ENCODE data around the gene GCGR.

GCGR gene

GRCh38 chr17:81819708-81820107 lies 15.8 kb downstream of the GCGR start:
- Histone ChIP-seq H3K9ac (ENCODE audit: low read depth, low read length) (no peak overlapping the region), H3K9me3 (ENCODE audit: control insufficient read depth, insufficient read depth, low read length) (no peaks in the 10 kb centered on the region), H3K36me3 (ENCODE audit: insufficient read depth, low read length) (no peaks in the 10 kb centered on the region), H3K4me1 (ENCODE audit: insufficient read depth, low read length) (peaks cover 5% of the 10 kb centered on the region; the same call in 1 of the 2 replicates)

- Histone ChIP-seq H3K9me3 (ENCODE audit: control insufficient read depth, insufficient read depth, low read length) (no peaks in the 10 kb centered on the region), H3K4me1 (ENCODE audit: insufficient read depth, low read length) (peaks cover 3% of the 10 kb centered on the region; the same call in 1 of the 2 replicates), H3K9ac (ENCODE audit: low read depth, low read length) (no peak overlapping the region), H3K36me3 (ENCODE audit: insufficient read depth, low read length) (no peaks in the 10 kb centered on the region)
Measured at GRCh38 chr17:81821147-81821546, 17.2 kb downstream of the GCGR start.

GRCh38 chr17:81821603-81822311 lies 17.8 kb downstream of the GCGR start:
- no peaks in the 10 kb centered on the region for H3K36me3 ChIP-seq (ENCODE audit: insufficient read depth, low read length)
- no peaks in the 10 kb centered on the region for H3K9me3 ChIP-seq (ENCODE audit: control insufficient read depth, insufficient read depth, low read length)
- H3K9ac ChIP-seq (ENCODE audit: low read depth, low read length), result no peak overlapping the region
- H3K4me1 ChIP-seq (ENCODE audit: insufficient read depth, low read length), result peaks cover 3% of the 10 kb centered on the region; the same call in 1 of the 2 replicates

- Histone ChIP-seq H3K9ac (ENCODE audit: low read depth, low read length) (no peak overlapping the region), H3K9me3 (ENCODE audit: control insufficient read depth, insufficient read depth, low read length) (no peaks in the 10 kb centered on the region), H3K36me3 (ENCODE audit: insufficient read depth, low read length) (no peaks in the 10 kb centered on the region), H3K4me1 (ENCODE audit: insufficient read depth, low read length) (peaks cover 3% of the 10 kb centered on the region; the same call in 1 of the 2 replicates)
Measured at GRCh38 chr17:81822312-81822637, 18.3 kb downstream of the GCGR start.

- Histone ChIP-seq H3K4me1 (ENCODE audit: insufficient read depth, low read length) (peaks cover 3% of the 10 kb centered on the region; the same call in 1 of the 2 replicates), H3K9ac (ENCODE audit: low read depth, low read length) (no peak overlapping the region), H3K36me3 (ENCODE audit: insufficient read depth, low read length) (no peaks in the 10 kb centered on the region), H3K9me3 (ENCODE audit: control insufficient read depth, insufficient read depth, low read length) (no peaks in the 10 kb centered on the region)
Measured at GRCh38 chr17:81822996-81823819, 19.3 kb downstream of the GCGR start.

GRCh38 chr17:81823820-81824550 lies 20.0 kb downstream of the GCGR start:
- Histone ChIP-seq H3K9me3 (ENCODE audit: control insufficient read depth, insufficient read depth, low read length) (no peaks in the 10 kb centered on the region), H3K9ac (ENCODE audit: low read depth, low read length) (no peak overlapping the region)

GRCh38 chr17:81824595-81824994 lies 20.6 kb downstream of the GCGR start:
- peaks cover 9% of the 10 kb centered on the region; the same call in 1 of the 2 replicates for H3K4me1 ChIP-seq (ENCODE audit: insufficient read depth, low read length)
- H3K9me3 ChIP-seq (ENCODE audit: control insufficient read depth, insufficient read depth, low read length), result no peaks in the 10 kb centered on the region
- H3K36me3 ChIP-seq (ENCODE audit: insufficient read depth, low read length), result no peaks in the 10 kb centered on the region
- no peak overlapping the region for H3K9ac ChIP-seq (ENCODE audit: low read depth, low read length)

More at GRCh38 chr17:81823820-81824550, 20.0 kb downstream of the GCGR start:
- no peaks in the 10 kb centered on the region for H3K36me3 ChIP-seq (ENCODE audit: insufficient read depth, low read length)
- peaks cover 9% of the 10 kb centered on the region; the same call in 1 of the 2 replicates for H3K4me1 ChIP-seq (ENCODE audit: insufficient read depth, low read length)

GRCh38 chr17:81825841-81826466 lies 22.0 kb downstream of the GCGR start:
- Histone ChIP-seq H3K9ac (ENCODE audit: low read depth, low read length) (no peak overlapping the region), H3K4me1 (ENCODE audit: insufficient read depth, low read length) (peaks cover 9% of the 10 kb centered on the region; the same call in 1 of the 2 replicates)

GRCh38 chr17:81828656-81829055 lies 24.7 kb downstream of the GCGR start:
- Histone ChIP-seq H3K9ac (ENCODE audit: low read depth, low read length) (no peak overlapping the region), H3K4me1 (ENCODE audit: insufficient read depth, low read length) (peaks cover 9% of the 10 kb centered on the region; the same call in 1 of the 2 replicates), H3K9me3 (ENCODE audit: control insufficient read depth, insufficient read depth, low read length) (no peaks in the 10 kb centered on the region), H3K36me3 (ENCODE audit: insufficient read depth, low read length) (no peaks in the 10 kb centered on the region)

More at GRCh38 chr17:81825841-81826466, 22.0 kb downstream of the GCGR start:
- Histone ChIP-seq H3K36me3 (ENCODE audit: insufficient read depth, low read length) (no peaks in the 10 kb centered on the region), H3K9me3 (ENCODE audit: control insufficient read depth, insufficient read depth, low read length) (no peaks in the 10 kb centered on the region)

GRCh38 chr17:81829858-81830257 lies 25.9 kb downstream of the GCGR start:
- Histone ChIP-seq H3K4me1 (ENCODE audit: insufficient read depth, low read length) (peaks cover 9% of the 10 kb centered on the region; the same call in 1 of the 2 replicates), H3K9me3 (ENCODE audit: control insufficient read depth, insufficient read depth, low read length) (no peaks in the 10 kb centered on the region), H3K9ac (ENCODE audit: low read depth, low read length) (no peak overlapping the region), H3K36me3 (ENCODE audit: insufficient read depth, low read length) (no peaks in the 10 kb centered on the region)

- H3K9ac ChIP-seq (ENCODE audit: low read depth, low read length), result no peak overlapping the region
Measured at GRCh38 chr17:81831563-81831956, 27.6 kb downstream of the GCGR start.

GRCh38 chr17:81831957-81832607 lies 28.1 kb downstream of the GCGR start:
- no peaks in the 10 kb centered on the region for H3K9me3 ChIP-seq (ENCODE audit: control insufficient read depth, insufficient read depth, low read length)
- H3K4me1 ChIP-seq (ENCODE audit: insufficient read depth, low read length), result peaks cover 6% of the 10 kb centered on the region; the same call in 1 of the 2 replicates
- peak overlapping the region; percentile 90 for H3K9ac ChIP-seq (ENCODE audit: low read depth, low read length)
- no peaks in the 10 kb centered on the region for H3K36me3 ChIP-seq (ENCODE audit: insufficient read depth, low read length)

More at GRCh38 chr17:81831563-81831956, 27.6 kb downstream of the GCGR start:
- H3K4me1 ChIP-seq (ENCODE audit: insufficient read depth, low read length), result peaks cover 6% of the 10 kb centered on the region; the same call in 1 of the 2 replicates
- no peaks in the 10 kb centered on the region for H3K9me3 ChIP-seq (ENCODE audit: control insufficient read depth, insufficient read depth, low read length)
- H3K36me3 ChIP-seq (ENCODE audit: insufficient read depth, low read length), result no peaks in the 10 kb centered on the region

GRCh38 chr17:81832608-81833159 lies 28.7 kb downstream of the GCGR start:
- H3K9ac ChIP-seq (ENCODE audit: low read depth, low read length), result peak overlapping the region; percentile 90
- H3K4me1 ChIP-seq (ENCODE audit: insufficient read depth, low read length), result peaks cover 6% of the 10 kb centered on the region; the same call in 1 of the 2 replicates
- no peaks in the 10 kb centered on the region for H3K36me3 ChIP-seq (ENCODE audit: insufficient read depth, low read length)
- H3K9me3 ChIP-seq (ENCODE audit: control insufficient read depth, insufficient read depth, low read length), result no peaks in the 10 kb centered on the region
